H9 (cell line): ENCODE measurements around the gene PLP2. TPM values are rescaled to one million over a fixed set of nuclear protein-coding genes. Genes with fewer than 3 reads are reported as not detected.

Experiments
- DNase-seq: peaks from one replicate; pipeline ENCODE4 v3.0.0-alpha.2; 2017
- H2AFZ ChIP-seq: one replicate; pipeline ENCODE4 v1.6.1; 2013; ENCODE audit warnings: mild to moderate bottlenecking, low read length, control low read depth, moderate library complexity
- H2AK5ac ChIP-seq: 2 replicates; pipeline ENCODE4 v1.6.1; 2013; ENCODE audit warnings: low read length, control low read depth, mixed read lengths; ENCODE audit not compliant: insufficient read length
- H2BK120ac ChIP-seq: one replicate; pipeline ENCODE4 v1.6.1; 2013; ENCODE audit warnings: low read depth, mild to moderate bottlenecking, low read length, control low read depth, inconsistent platforms; ENCODE audit not compliant: poor library complexity, severe bottlenecking
- H2BK12ac ChIP-seq: 2 replicates; pipeline ENCODE4 v1.6.1; 2013; ENCODE audit warnings: low read length, control low read depth, mixed read lengths, low read depth; ENCODE audit not compliant: insufficient read length
- H2BK15ac ChIP-seq: 2 replicates; pipeline ENCODE4 v1.6.1; 2013; ENCODE audit warnings: low read depth, low read length, control low read depth
- H2BK20ac ChIP-seq: one replicate; pipeline ENCODE4 v1.6.1; 2013; ENCODE audit warnings: low read depth, mild to moderate bottlenecking, low read length, control low read depth, inconsistent platforms; ENCODE audit not compliant: poor library complexity, severe bottlenecking
- H2BK5ac ChIP-seq: 2 replicates; pipeline ENCODE4 v1.6.1; 2013; ENCODE audit warnings: low read length, control low read depth, mixed read lengths; ENCODE audit not compliant: insufficient read length
- H3K14ac ChIP-seq: 2 replicates; pipeline ENCODE4 v1.6.1; 2013; ENCODE audit warnings: low read length, control low read depth; ENCODE audit not compliant: insufficient read depth
- H3K18ac ChIP-seq: 2 replicates; pipeline ENCODE4 v1.6.1; 2013; ENCODE audit warnings: low read depth, mild to moderate bottlenecking, mixed read lengths, low read length, control low read depth; ENCODE audit not compliant: insufficient read length
- H3K23ac ChIP-seq: 2 replicates; pipeline ENCODE4 v1.6.1; 2013; ENCODE audit warnings: low read length, control low read depth, mixed read lengths, low read depth; ENCODE audit not compliant: insufficient read length
- H3K23me2 ChIP-seq: 2 replicates; pipeline ENCODE4 v1.6.1; 2013; ENCODE audit warnings: low read depth, mild to moderate bottlenecking, mixed read lengths, low read length, control low read depth; ENCODE audit not compliant: insufficient read length, poor library complexity, severe bottlenecking
- H3K27ac ChIP-seq: 2 replicates; pipeline ENCODE4 v1.5.1; 2013; ENCODE audit warnings: low read length, control low read depth, mixed read lengths, low read depth; ENCODE audit not compliant: insufficient read length
- H3K27me3 ChIP-seq: 2 replicates; pipeline ENCODE4 v1.6.1; 2013; ENCODE audit warnings: low read length, control low read depth, inconsistent platforms; ENCODE audit not compliant: insufficient read depth
- H3K4ac ChIP-seq: 2 replicates; pipeline ENCODE4 v1.6.1; 2013; ENCODE audit warnings: low read depth, mild to moderate bottlenecking, control low read depth, inconsistent platforms, low read length, moderate library complexity
- H3K4me1 ChIP-seq: 2 replicates; pipeline ENCODE4 v1.6.1; 2013; ENCODE audit warnings: low read length, control low read depth, inconsistent platforms; ENCODE audit not compliant: insufficient read depth
- H3K4me2 ChIP-seq: 2 replicates; pipeline ENCODE4 v1.6.1; 2013; ENCODE audit warnings: low read length, control low read depth, mixed read lengths; ENCODE audit not compliant: insufficient read length, insufficient read depth
- H3K56ac ChIP-seq: 2 replicates; pipeline ENCODE4 v1.6.1; 2013; ENCODE audit warnings: low read depth, mild to moderate bottlenecking, mixed read lengths, low read length, control low read depth; ENCODE audit not compliant: insufficient read length
- H3K79me1 ChIP-seq: 2 replicates; pipeline ENCODE4 v1.6.1; 2013; ENCODE audit warnings: low read depth, mild to moderate bottlenecking, moderate library complexity, low read length, control low read depth, inconsistent platforms; ENCODE audit not compliant: insufficient read depth, poor library complexity, severe bottlenecking
- H3K79me2 ChIP-seq: 2 replicates; pipeline ENCODE4 v1.6.1; 2013; ENCODE audit warnings: low read length, control low read depth, inconsistent platforms; ENCODE audit not compliant: insufficient read depth
- H3K9ac ChIP-seq: 2 replicates; pipeline ENCODE4 v1.6.1; 2013; ENCODE audit warnings: low read length, control low read depth, mixed read lengths; ENCODE audit not compliant: insufficient read length; ENCODE audit errors: extremely low read depth
- H3K9me3 ChIP-seq: one replicate; pipeline ENCODE4 v1.6.1; 2013; ENCODE audit warnings: low read depth, low read length, inconsistent platforms; ENCODE audit not compliant: control insufficient read depth
- H3T11ph ChIP-seq: one replicate; pipeline ENCODE4 v1.6.1; 2013; ENCODE audit warnings: mild to moderate bottlenecking, low read length, control low read depth, inconsistent platforms
- H4K20me1 ChIP-seq: one replicate; pipeline ENCODE4 v1.6.1; 2013; ENCODE audit not compliant: control insufficient read depth, insufficient read length, insufficient read depth
- H4K5ac ChIP-seq: 2 replicates; pipeline ENCODE4 v1.6.1; 2013; ENCODE audit warnings: low read depth, mild to moderate bottlenecking, mixed read lengths, low read length, control low read depth; ENCODE audit not compliant: insufficient read length
- H4K8ac ChIP-seq: replicated peaks from 2 replicates; pipeline ENCODE4 v1.6.1; 2013; ENCODE audit warnings: low read length, control low read depth, mixed read lengths, low read depth; ENCODE audit not compliant: insufficient read length
- H4K91ac ChIP-seq: 2 replicates; pipeline ENCODE4 v1.6.1; 2013; ENCODE audit warnings: low read depth, mild to moderate bottlenecking, moderate library complexity, mixed read lengths, low read length, control low read depth; ENCODE audit not compliant: insufficient read length
- H3K27ac Mint-ChIP-seq, 3 experiments: 2 replicates in 2 of 3; 3 replicates in 1 of 3; pipeline ENCODE4 v1.8.0; 2020 to 2021; ENCODE audit warnings: mixed read lengths in 3 of 3, mild to moderate bottlenecking in 1 of 3, moderate library complexity in 1 of 3
- H3K27me3 Mint-ChIP-seq: 2 replicates; pipeline ENCODE4 v1.8.0; 2021; ENCODE audit warnings: low read depth, mild to moderate bottlenecking, moderate library complexity, mixed read lengths
- H3K36me3 Mint-ChIP-seq, 3 experiments: 2 replicates in 2 of 3; 3 replicates in 1 of 3; pipeline ENCODE4 v1.8.0; 2020 to 2021; ENCODE audit warnings: low read depth in 3 of 3, mixed read lengths in 3 of 3; ENCODE audit not compliant: insufficient read depth in 1 of 3
- H3K4me1 Mint-ChIP-seq, 2 experiments: 2 replicates each; pipeline ENCODE4 v1.8.0; 2020; ENCODE audit warnings: mixed read lengths in 2 of 2
- H3K4me3 Mint-ChIP-seq, 2 experiments: 2 replicates in 1 of 2; 3 replicates in 1 of 2; pipeline ENCODE4 v1.8.0; 2020 to 2021; ENCODE audit warnings: mild to moderate bottlenecking in 2 of 2, mixed read lengths in 2 of 2, moderate library complexity in 1 of 2
- H3K9me3 Mint-ChIP-seq, 2 experiments: 2 replicates in 1 of 2; 3 replicates in 1 of 2; pipeline ENCODE4 v1.8.0; 2020; ENCODE audit warnings: mild to moderate bottlenecking in 2 of 2, mixed read lengths in 2 of 2, moderate library complexity in 1 of 2
- CTCF ChIP-seq: fragments of 200-600 bp; sonication (generic); conservative IDR thresholded peaks from 3 replicates; pipeline ENCODE4 v1.8.0; 2021; ENCODE audit warnings: antibody characterized with exemption, mild to moderate bottlenecking
- whole genome bisulfite sequencing: extraction: QIAGEN DNeasy Blood & Tissue Kit; methylation state at CpG from one replicate; pipeline ENCODE4 v1.1.7; 2013; ENCODE audit warnings: missing lambda C conversion rate, low lambda C conversion rate, mixed read lengths; ENCODE audit not compliant: insufficient read length; ENCODE audit errors: extremely low coverage; 5-methylcytosine and 5-hydroxymethylcytosine counted together
- total RNA-seq: library from RNA; stranded (reverse); gene quantifications from 2 replicates; pipeline ENCODE4 v1.2.1, GENCODE V29; 2021

Gene PLP2
- total RNA-seq, 1 experiment from 2014 or later, result 11.7 TPM

- no peak overlapping the region for H4K91ac ChIP-seq
- H4K8ac ChIP-seq, result no peak overlapping the region
- no peaks in the 10 kb centered on the region for H4K20me1 ChIP-seq
- H3K23me2 ChIP-seq, result no peaks in the 10 kb centered on the region
- no peak overlapping the region for H2AFZ ChIP-seq
- H3K4me1 Mint-ChIP-seq, result peaks cover 0 to 8% of the 10 kb centered on the region in 2 experiments; a peak in 2 of 4 replicates
- no peak overlapping the region for H2BK5ac ChIP-seq
- no peak overlapping the region for H2BK12ac ChIP-seq
- H3K9me3 ChIP-seq, result peaks cover 46% of the 10 kb centered on the region
- H3K4me2 ChIP-seq, result no peak overlapping the region
- no peaks in the 10 kb centered on the region for H3K79me1 ChIP-seq
- peaks cover 79 to 92% of the 10 kb centered on the region in 2 experiments for H3K9me3 Mint-ChIP-seq
- H3T11ph ChIP-seq, result no peak overlapping the region
- H3K79me2 ChIP-seq, result no peaks in the 10 kb centered on the region
- H3K27me3 Mint-ChIP-seq, result peaks cover 18% of the 10 kb centered on the region
- no CpG with 5 or more reads among the region's 1 CpG for WGBS
- H3K27me3 ChIP-seq, result no peaks in the 10 kb centered on the region
- no peak overlapping the region for H2BK20ac ChIP-seq
- H3K56ac ChIP-seq, result no peak overlapping the region
- no peak overlapping the region for H4K5ac ChIP-seq
- H3K14ac ChIP-seq, result no peak overlapping the region
- H3K36me3 Mint-ChIP-seq, result peaks cover 0 to 10% (median 7%) of the 10 kb centered on the region in 3 experiments; a peak in 3 of 7 replicates
- no peak overlapping the region for H3K4ac ChIP-seq
- H3K4me3 Mint-ChIP-seq, result no peak overlapping the region; a peak in 1 of 5 replicates
- no peak for DNase-seq
- H3K18ac ChIP-seq, result no peak overlapping the region
- H3K27ac Mint-ChIP-seq, result no peak overlapping the region
- H2BK15ac ChIP-seq, result no peak overlapping the region
- no peaks in the 10 kb centered on the region for H3K4me1 ChIP-seq
- no peak overlapping the region for H3K27ac ChIP-seq
- TF ChIP-seq CTCF, result no peak
- H3K9ac ChIP-seq, result no peak overlapping the region
- no peak overlapping the region for H2AK5ac ChIP-seq
- no peak overlapping the region for H3K23ac ChIP-seq
- no peak overlapping the region for H2BK120ac ChIP-seq
Observed at GRCh38 chrX:49212861-49213260, 41.2 kb downstream of the PLP2 start.
